Measurements from ENCODE around the gene CCDC80. TPM values are rescaled to one million over a fixed set of nuclear protein-coding genes. Genes with fewer than 3 reads are reported as not detected.
"Not testable (repeated sequence)": the region's sequence is repeated elsewhere in the genome, so short reads cannot be mapped to it uniquely, and the experiment has no call there.

The CCDC80 gene
- total RNA-seq, 2 donors from 2014 or later = 90.8 to 350 TPM

DNA sequence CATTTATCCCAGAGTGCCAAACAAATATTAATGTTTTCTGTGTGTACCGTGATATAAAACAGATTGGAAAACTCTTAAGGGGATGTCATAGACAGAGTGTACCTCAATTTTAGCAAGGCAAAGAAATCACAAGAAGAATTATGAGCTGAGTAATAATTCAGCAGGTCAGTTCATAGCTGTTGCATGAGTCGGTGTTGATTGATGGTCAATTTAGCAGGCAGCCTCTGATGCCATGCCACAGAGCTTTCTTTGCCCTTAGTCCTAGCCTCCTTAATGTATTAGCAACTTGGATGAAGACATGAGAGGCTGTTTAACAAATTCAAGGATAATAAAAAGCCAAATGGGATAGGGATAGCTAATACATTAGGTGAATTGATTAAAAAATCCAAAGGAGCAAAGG lies 72.3 kb downstream of the CCDC80 start:
- H3K36me3 ChIP-seq = peaks cover 14% of the 10 kb centered on the region
- H3K27ac ChIP-seq = no peak overlapping the region
- DNase-seq (ENCODE audit: low spot score) (no peak), ATAC-seq (ENCODE audit: insufficient number of reproducible peaks, low FRiP score, low read depth) (no peak)
- H3K27me3 ChIP-seq (replicated peaks; ENCODE audit: insufficient read depth) = no peaks in the 10 kb centered on the region
- no peak overlapping the region for H3K4me3 ChIP-seq
- H3K4me1 ChIP-seq (ENCODE audit: control insufficient read depth in 1 of 2, low read depth in 2 of 2) = peaks cover under 1 to 5% of the 10 kb centered on the region in 2 donors
- TF ChIP-seq, protein P1, sequence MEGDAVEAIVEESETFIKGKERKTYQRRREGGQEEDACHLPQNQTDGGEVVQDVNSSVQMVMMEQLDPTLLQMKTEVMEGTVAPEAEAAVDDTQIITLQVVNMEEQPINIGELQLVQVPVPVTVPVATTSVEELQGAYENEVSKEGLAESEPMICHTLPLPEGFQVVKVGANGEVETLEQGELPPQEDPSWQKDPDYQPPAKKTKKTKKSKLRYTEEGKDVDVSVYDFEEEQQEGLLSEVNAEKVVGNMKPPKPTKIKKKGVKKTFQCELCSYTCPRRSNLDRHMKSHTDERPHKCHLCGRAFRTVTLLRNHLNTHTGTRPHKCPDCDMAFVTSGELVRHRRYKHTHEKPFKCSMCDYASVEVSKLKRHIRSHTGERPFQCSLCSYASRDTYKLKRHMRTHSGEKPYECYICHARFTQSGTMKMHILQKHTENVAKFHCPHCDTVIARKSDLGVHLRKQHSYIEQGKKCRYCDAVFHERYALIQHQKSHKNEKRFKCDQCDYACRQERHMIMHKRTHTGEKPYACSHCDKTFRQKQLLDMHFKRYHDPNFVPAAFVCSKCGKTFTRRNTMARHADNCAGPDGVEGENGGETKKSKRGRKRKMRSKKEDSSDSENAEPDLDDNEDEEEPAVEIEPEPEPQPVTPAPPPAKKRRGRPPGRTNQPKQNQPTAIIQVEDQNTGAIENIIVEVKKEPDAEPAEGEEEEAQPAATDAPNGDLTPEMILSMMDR (IDR thresholded peaks at IDR 0.05) = no peak
- no peaks in the 10 kb centered on the region for H3K9me3 ChIP-seq

DNA sequence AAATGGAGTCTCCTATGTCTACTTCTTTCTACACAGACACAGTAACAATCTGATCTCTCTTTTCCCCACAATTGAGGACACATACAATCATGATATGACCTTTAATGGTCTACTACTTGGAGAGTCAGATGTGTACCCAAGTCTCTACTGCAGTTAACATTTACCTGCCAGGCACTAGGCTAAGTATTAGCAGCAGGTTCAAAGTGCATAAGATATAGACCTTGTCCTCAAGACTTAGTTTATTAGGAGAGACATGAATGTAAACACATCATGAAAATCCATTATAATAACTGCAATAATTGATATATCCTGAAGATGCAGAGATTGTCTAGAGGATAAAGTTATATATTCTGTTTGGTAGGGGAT lies 76.0 kb downstream of the CCDC80 start:
- Histone ChIP-seq H3K4me1 (ENCODE audit: control insufficient read depth in 1 of 2, low read depth in 2 of 2) (peaks cover 10 to 26% of the 10 kb centered on the region in 2 donors), H3K4me3 (no peak overlapping the region), H3K9me3 (no peaks in the 10 kb centered on the region), H3K27me3 (replicated peaks; ENCODE audit: insufficient read depth) (no peaks in the 10 kb centered on the region), H3K27ac (no peak overlapping the region), H3K36me3 (no peaks in the 10 kb centered on the region)
- ATAC-seq (ENCODE audit: insufficient number of reproducible peaks, low FRiP score, low read depth) (no peak), DNase-seq (ENCODE audit: low spot score) (no peak)
- TF ChIP-seq, protein P1 (IDR thresholded peaks at IDR 0.05) = no peak

DNA sequence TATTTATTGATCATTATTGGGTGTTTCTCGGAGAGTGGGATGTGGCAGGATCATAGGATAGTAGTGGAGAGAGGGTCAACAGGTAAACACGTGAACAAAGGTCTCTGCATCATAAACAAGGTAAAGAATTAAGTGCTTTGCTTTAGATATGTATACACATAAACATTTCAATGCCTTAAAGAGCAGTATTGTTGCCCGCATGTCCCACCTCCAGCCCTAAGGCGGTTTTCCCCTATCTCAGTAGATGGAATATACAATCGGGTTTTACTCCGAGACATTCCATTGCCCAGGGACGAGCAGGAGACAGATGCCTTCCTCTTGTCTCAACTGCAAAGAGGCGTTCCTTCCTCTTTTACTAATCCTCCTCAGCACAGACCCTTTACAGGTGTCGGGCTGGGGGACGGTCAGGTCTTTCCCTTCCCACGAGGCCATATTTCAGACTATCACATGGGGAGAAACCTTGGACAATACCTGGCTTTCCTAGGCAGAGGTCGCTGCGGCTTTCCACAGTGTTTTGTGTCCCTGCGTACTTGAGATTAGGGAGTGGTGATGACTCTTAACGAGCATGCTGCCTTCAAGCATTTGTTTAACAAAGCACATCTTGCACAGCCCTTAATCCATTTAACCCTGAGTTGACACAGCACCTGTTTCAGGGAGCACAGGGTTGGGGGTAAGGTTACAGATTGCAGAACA lies 76.5 kb downstream of the CCDC80 start:
- not testable (repeated sequence) for H3K4me3 ChIP-seq; H3K9me3 ChIP-seq; H3K27me3 ChIP-seq (replicated peaks; ENCODE audit: insufficient read depth); H3K36me3 ChIP-seq; H3K27ac ChIP-seq; ATAC-seq (ENCODE audit: insufficient number of reproducible peaks, low FRiP score, low read depth); DNase-seq (ENCODE audit: low spot score)
- peaks cover 16 to 31% of the 10 kb centered on the region in 2 donors for H3K4me1 ChIP-seq (ENCODE audit: control insufficient read depth in 1 of 2, low read depth in 2 of 2)

DNA sequence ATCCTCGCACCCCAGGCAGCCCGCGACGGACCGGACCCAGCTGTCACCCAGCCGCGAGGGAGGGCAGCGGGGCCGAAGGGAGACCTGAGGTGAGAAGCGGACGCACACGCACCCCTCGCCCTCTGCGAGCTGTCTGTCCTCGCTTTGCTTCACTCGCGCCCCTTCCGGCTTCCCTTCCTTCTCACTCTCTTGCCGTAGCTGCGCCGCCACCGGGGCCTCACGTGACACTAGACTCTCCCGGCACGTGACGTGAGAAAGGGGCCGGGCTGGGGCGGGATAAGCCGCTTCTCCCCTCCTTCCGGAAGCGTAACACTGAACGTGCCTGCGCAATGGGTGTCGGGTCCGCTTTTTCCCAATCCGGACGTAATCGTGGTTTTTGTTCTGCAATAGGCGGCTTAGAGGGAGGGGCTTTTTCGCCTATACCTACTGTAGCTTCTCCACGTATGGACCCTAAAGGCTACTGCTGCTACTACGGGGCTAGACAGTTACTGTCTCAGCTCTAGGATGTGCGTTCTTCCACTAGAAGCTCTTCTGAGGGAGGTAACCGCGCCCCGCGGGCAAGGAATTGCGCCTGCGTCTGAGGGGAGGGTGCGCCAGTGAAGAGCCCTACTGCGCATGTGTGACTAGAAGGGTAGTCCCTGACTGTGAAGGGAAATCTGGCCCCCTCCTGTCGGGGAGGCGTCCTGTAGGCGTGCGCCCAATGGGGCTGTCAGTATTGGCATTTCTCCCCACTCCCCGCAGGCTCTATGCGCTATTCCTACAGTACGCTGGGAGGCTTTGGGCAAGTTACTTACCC lies 79.0 kb downstream of the CCDC80 start, which contains the start of the genes ATG3 and SLC35A5:
TSS of gene ATG3 (minus strand) at position 229 of the 796 bp plus-strand sequence. CDS start 434 bp downstream, outside the sequence.
TSS of gene SLC35A5 (plus strand) at position 312 of the 796 bp plus-strand sequence. CDS start 1,359 bp downstream, outside the sequence.
- TF ChIP-seq, protein P1 (IDR thresholded peaks at IDR 0.05) = no peak
- Histone ChIP-seq H3K36me3 (peaks cover 4% of the 10 kb centered on the region), H3K4me3 (peak within 1 kb of the TSS; percentile 96), H3K27ac (peak within 1 kb of the TSS; percentile 91 to 96), H3K4me1 (ENCODE audit: control insufficient read depth in 1 of 2, low read depth in 2 of 2) (peaks cover 17 to 42% of the 10 kb centered on the region in 2 donors), H3K27me3 (replicated peaks; ENCODE audit: insufficient read depth) (no peaks in the 10 kb centered on the region), H3K9me3 (no peaks in the 10 kb centered on the region)
- peak; percentile 95 for DNase-seq (ENCODE audit: low spot score)
- ATAC-seq (ENCODE audit: insufficient number of reproducible peaks, low FRiP score, low read depth) = peak; percentile 98

DNA sequence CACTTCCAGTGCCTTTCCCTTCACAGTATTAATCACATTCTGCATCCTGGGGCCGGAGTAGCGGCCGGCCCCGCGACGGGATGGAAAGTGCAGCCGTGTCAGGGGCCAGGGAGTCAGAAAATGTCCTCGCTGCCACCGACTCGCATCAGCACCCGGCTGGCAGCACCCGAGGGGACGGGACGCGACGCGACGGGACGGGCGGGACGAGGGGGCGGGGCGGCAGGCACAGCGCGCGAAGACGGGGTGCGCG lies 79.5 kb downstream of the CCDC80 start:
- ATAC-seq (ENCODE audit: insufficient number of reproducible peaks, low FRiP score, low read depth) (peak; percentile 26), DNase-seq (ENCODE audit: low spot score) (no peak)
- H3K9me3 ChIP-seq = no peaks in the 10 kb centered on the region
- peak overlapping the region; percentile 96 for H3K4me3 ChIP-seq
- H3K27me3 ChIP-seq (replicated peaks; ENCODE audit: insufficient read depth) = no peaks in the 10 kb centered on the region
- peak overlapping the region; percentile 91 to 96 for H3K27ac ChIP-seq
- TF ChIP-seq, protein P1 (IDR thresholded peaks at IDR 0.05) = no peak
- peaks cover 17 to 42% of the 10 kb centered on the region in 2 donors for H3K4me1 ChIP-seq (ENCODE audit: control insufficient read depth in 1 of 2, low read depth in 2 of 2)
- peaks cover 4% of the 10 kb centered on the region for H3K36me3 ChIP-seq

All from thoracic aorta (tissue), 2 donors.